RKO (cell line): ENCODE data around the gene PPP2R1B.
"Not testable (repeated sequence)": the region's sequence is repeated elsewhere in the genome, so short reads cannot be mapped to it uniquely, and the experiment has no call there.

Source experiments
- DNase-seq: peaks from one replicate; pipeline ENCODE4 v3.0.0-alpha.2; 2016; ENCODE audit warnings: low spot score

Gene PPP2R1B

GRCh38 chr11:111726301-111726713 lies 39.9 kb downstream of the PPP2R1B start:
- DNase-seq: no peak

GRCh38 chr11:111725621-111726020 lies 40.6 kb downstream of the PPP2R1B start:
- no peak for DNase-seq

GRCh38 chr11:111724615-111725129 lies 41.5 kb downstream of the PPP2R1B start:
- DNase-seq: no peak

GRCh38 chr11:111723595-111723994 lies 42.6 kb downstream of the PPP2R1B start:
- no peak for DNase-seq

- DNase-seq: no peak
Observed at GRCh38 chr11:111722501-111722900, 43.7 kb downstream of the PPP2R1B start.

GRCh38 chr11:111720801-111721494 lies 45.2 kb downstream of the PPP2R1B start:
- DNase-seq: no peak

GRCh38 chr11:111719379-111719778 lies 46.8 kb downstream of the PPP2R1B start:
- no peak for DNase-seq

GRCh38 chr11:111718859-111719258 lies 47.3 kb downstream of the PPP2R1B start:
- DNase-seq: no peak

- DNase-seq: no peak
Observed at GRCh38 chr11:111718436-111718835, 47.8 kb downstream of the PPP2R1B start.

- not testable (repeated sequence) for DNase-seq
Observed at GRCh38 chr11:111717660-111718059, 48.5 kb downstream of the PPP2R1B start.

- DNase-seq: no peak
Observed at GRCh38 chr11:111715142-111715816, 50.9 kb downstream of the PPP2R1B start.

- DNase-seq: no peak
Observed at GRCh38 chr11:111714522-111714921, 51.7 kb downstream of the PPP2R1B start.

GRCh38 chr11:111707691-111708067 lies 58.5 kb downstream of the PPP2R1B start:
- DNase-seq: no peak

GRCh38 chr11:111707039-111707690 lies 59.0 kb downstream of the PPP2R1B start:
- DNase-seq: no peak

GRCh38 chr11:111703576-111703975 lies 62.6 kb downstream of the PPP2R1B start:
- DNase-seq: no peak

- DNase-seq: no peak
Observed at GRCh38 chr11:111702623-111703022, 63.6 kb downstream of the PPP2R1B start.

GRCh38 chr11:111700162-111700561 lies 66.0 kb downstream of the PPP2R1B start:
- DNase-seq: no peak

- DNase-seq: no peak
Observed at GRCh38 chr11:111699579-111700156, 66.5 kb downstream of the PPP2R1B start.

GRCh38 chr11:111698852-111699559 lies 67.2 kb downstream of the PPP2R1B start:
- DNase-seq: peak; percentile 33

GRCh38 chr11:111697933-111698371 lies 68.2 kb downstream of the PPP2R1B start:
- no peak for DNase-seq

GRCh38 chr11:111696556-111696955 lies 69.6 kb downstream of the PPP2R1B start:
- no peak for DNase-seq

GRCh38 chr11:111694851-111695250 lies 71.3 kb downstream of the PPP2R1B start:
- no peak for DNase-seq
